HCT116 (cell line): Measurements from ENCODE around the gene SLC25A20. TPM values are rescaled to one million over a fixed set of nuclear protein-coding genes. Genes with fewer than 3 reads are reported as not detected.

ENCODE experiments used
- ATAC-seq: fragments of 200-7000 bp; cut with Tn5 transposase; 2 replicates; pipeline ENCODE4 v1.9.1; 2020; ENCODE audit warnings: mild to moderate bottlenecking, moderate library complexity
- BruUV-seq: library from RNA; stranded (reverse); fragments of 400-500 nt; replicated peaks from 2 replicates; lab custom pipeline; 2021; lab: Mats Ljungman, UMichigan
- CTCF ChIA-PET: fragments of 300-600 bp; sonication (Branson Sonifier 250); formaldehyde crosslinking; loops from one replicate; lab custom pipeline; 2021; ENCODE audit warnings: antibody characterized with exemption; lab: Charles Lee
- POLR2A ChIA-PET: fragments of 300-600, 350-600 bp; sonication (Branson Sonifier 250); formaldehyde crosslinking; loops from one replicate; lab custom pipeline; 2021; ENCODE audit warnings: antibody characterized with exemption; lab: Charles Lee
- RAD21 ChIA-PET, 2 experiments: fragments of 300-600 bp; sonication (Branson Sonifier 250); formaldehyde crosslinking; loops; one replicate each; lab custom pipeline; 2023; ENCODE audit warnings: low total read pairs in 2 of 2; ENCODE audit not compliant: uncharacterized antibody in 2 of 2, unreplicated experiment in 2 of 2, low non-redundant PET in 1 of 2; lab: Charles Lee
- DNase-seq: peaks from one replicate; pipeline ENCODE4 v3.0.0-alpha.2; 2010; ENCODE audit warnings: low read depth, low spot score
- H2AFZ ChIP-seq: fragments of 200-600 bp; shearing (Covaris generic), sonication (generic); 2 replicates; pipeline ENCODE4 v1.6.1; 2017; ENCODE audit warnings: low read depth, mixed run types, mixed read lengths, antibody characterized with exemption, low read length; ENCODE audit not compliant: poor library complexity, severe bottlenecking
- H3K27ac ChIP-seq: 2 replicates; pipeline ENCODE4 v1.5.1; 2012; ENCODE audit warnings: low read depth, low read length
- H3K27me3 ChIP-seq: fragments of 200-600 bp; sonication (generic); 2 replicates; pipeline ENCODE4 v1.6.1; 2016; ENCODE audit warnings: mixed run types, low read length, mixed read lengths; ENCODE audit not compliant: insufficient read depth
- H3K36me3 ChIP-seq, 2 experiments: fragments of 200-500 bp in 1 of 2; fragments of 200-600 bp in 1 of 2; sonication (Bioruptor generic) in 1 of 2; sonication (generic) in 1 of 2; 2 replicates each; pipeline versions ENCODE4 v1.5.1 to v1.6.1; 2014 to 2016; ENCODE audit warnings: low read length in 2 of 2, inconsistent platforms in 1 of 2, mixed read lengths in 1 of 2, mixed run types in 1 of 2; ENCODE audit not compliant: insufficient read depth in 2 of 2, control insufficient read depth in 1 of 2
- H3K4me1 ChIP-seq, 2 experiments: fragments of 200-600 bp in 1 of 2; sonication (generic) in 1 of 2; 2 replicates each; pipeline versions ENCODE4 v1.5.1 to v1.6.1; 2012 to 2017; ENCODE audit warnings: low read length in 2 of 2, inconsistent platforms in 1 of 2, mild to moderate bottlenecking in 1 of 2, mixed read lengths in 1 of 2, mixed run types in 1 of 2, moderate library complexity in 1 of 2; ENCODE audit not compliant: insufficient read depth in 2 of 2, control insufficient read depth in 1 of 2
- H3K4me2 ChIP-seq: fragments of 200-600 bp; sonication (generic); 2 replicates; pipeline ENCODE4 v1.6.1; 2017; ENCODE audit warnings: mixed run types, low read length, mixed read lengths
- H3K4me3 ChIP-seq, 2 experiments: fragments of 200-600 bp in 1 of 2; sonication (generic) in 1 of 2; replicated peaks in 1 of 2; 2 replicates each; pipeline ENCODE4 v1.5.1; 2011 to 2016; ENCODE audit warnings: low read length in 2 of 2, control low read depth in 1 of 2, low read depth in 1 of 2, mild to moderate bottlenecking in 1 of 2, mixed read lengths in 1 of 2, mixed run types in 1 of 2
- H3K79me2 ChIP-seq: fragments of 200-600 bp; sonication (generic); 2 replicates; pipeline ENCODE4 v1.6.1; 2017; ENCODE audit warnings: mild to moderate bottlenecking, mixed run types, low read length, moderate library complexity, mixed read lengths; ENCODE audit not compliant: insufficient read depth
- H3K9ac ChIP-seq: fragments of 200-600 bp; sonication (generic); 2 replicates; pipeline ENCODE4 v1.6.1; 2016; ENCODE audit warnings: low read length, mixed read lengths
- H3K9me2 ChIP-seq: fragments of 200-600 bp; sonication (generic), shearing (Covaris generic); 2 replicates; pipeline ENCODE4 v1.6.1; 2017; ENCODE audit warnings: mixed run types, mild to moderate bottlenecking, moderate library complexity; ENCODE audit not compliant: insufficient read depth
- H3K9me3 ChIP-seq, 2 experiments: fragments of 200-500 bp in 1 of 2; fragments of 200-600 bp in 1 of 2; sonication (Bioruptor generic) in 1 of 2; sonication (generic) in 1 of 2; 2 replicates each; pipeline ENCODE4 v1.6.1; 2014 to 2017; ENCODE audit warnings: low read length in 2 of 2, mixed read lengths in 2 of 2, inconsistent platforms in 1 of 2, low read depth in 1 of 2, mild to moderate bottlenecking in 1 of 2, mixed run types in 1 of 2, moderate library complexity in 1 of 2; ENCODE audit not compliant: control insufficient read depth in 1 of 2, insufficient read depth in 1 of 2
- H4K20me1 ChIP-seq: fragments of 200-600 bp; sonication (generic), shearing (Covaris generic); 2 replicates; pipeline ENCODE4 v1.6.1; 2017; ENCODE audit warnings: mixed run types, mild to moderate bottlenecking, moderate library complexity; ENCODE audit not compliant: insufficient read depth
- CTCF ChIP-seq, 3 experiments: fragments of 200-600 bp in 1 of 3; sonication (generic) in 1 of 3; IDR thresholded peaks in 2 of 3; conservative IDR thresholded peaks in 1 of 3; 2 replicates each; pipeline ENCODE4 v1.5.1; 2012 to 2017; ENCODE audit warnings: low read depth in 2 of 3, low read length in 2 of 3, antibody characterized with exemption in 1 of 3, borderline replicate concordance in 1 of 3, control low read depth in 1 of 3, mild to moderate bottlenecking in 1 of 3, mixed read lengths in 1 of 3, mixed run types in 1 of 3, moderate library complexity in 1 of 3; ENCODE audit not compliant: insufficient read depth in 1 of 3
- FOSL1 ChIP-seq: IDR thresholded peaks from 2 replicates; pipeline ENCODE4 v1.6.1; 2012; ENCODE audit warnings: low read depth
- JUND ChIP-seq: IDR thresholded peaks from 2 replicates; pipeline ENCODE4 v1.6.1; 2012
- MAX ChIP-seq: IDR thresholded peaks from 2 replicates; pipeline ENCODE4 v1.6.1; 2012
- POLR2A ChIP-seq: IDR thresholded peaks from 2 replicates; pipeline ENCODE4 v1.7.0; 2011; ENCODE audit warnings: borderline replicate concordance; ENCODE audit not compliant: insufficient read depth, insufficient read length; ENCODE audit errors: extremely low read depth
- POLR2AphosphoS5 ChIP-seq: IDR thresholded peaks from 2 replicates; pipeline ENCODE4 v1.6.1; 2011; ENCODE audit warnings: mild to moderate bottlenecking, low read depth, low read length, moderate library complexity
- RAD21 ChIP-seq: IDR thresholded peaks from 2 replicates; pipeline ENCODE4 v1.6.1; 2012; ENCODE audit warnings: low read depth, mild to moderate bottlenecking
- SIN3A ChIP-seq: IDR thresholded peaks from 2 replicates; pipeline ENCODE4 v1.6.1; 2012; ENCODE audit warnings: low read depth
- TCF7L2 ChIP-seq: IDR thresholded peaks from 2 replicates; pipeline ENCODE4 v1.7.0; 2011; ENCODE audit warnings: borderline replicate concordance, inconsistent platforms; ENCODE audit not compliant: insufficient read depth, insufficient read length; ENCODE audit errors: extremely low read depth
- ZBTB33 ChIP-seq: IDR thresholded peaks from 2 replicates; pipeline ENCODE4 v1.6.1; 2011; ENCODE audit warnings: mild to moderate bottlenecking, low read length, moderate library complexity; ENCODE audit not compliant: insufficient replicate concordance; ENCODE audit errors: extremely low read depth
- intact Hi-C: fragments of 100-400 bp; cut with micrococcal nuclease; formaldehyde crosslinking; loops from 2 replicates; pipeline ENCODE4 v1.10.0; 2022
- total RNA-seq: library from RNA; stranded (reverse); gene quantifications from one replicate; pipeline ENCODE4 v1.2.1, GENCODE V29; 2021; ENCODE audit not compliant: unreplicated experiment

The SLC25A20 gene
- total RNA-seq, 1 experiment from 2014 or later = 8.7 TPM

DNA sequence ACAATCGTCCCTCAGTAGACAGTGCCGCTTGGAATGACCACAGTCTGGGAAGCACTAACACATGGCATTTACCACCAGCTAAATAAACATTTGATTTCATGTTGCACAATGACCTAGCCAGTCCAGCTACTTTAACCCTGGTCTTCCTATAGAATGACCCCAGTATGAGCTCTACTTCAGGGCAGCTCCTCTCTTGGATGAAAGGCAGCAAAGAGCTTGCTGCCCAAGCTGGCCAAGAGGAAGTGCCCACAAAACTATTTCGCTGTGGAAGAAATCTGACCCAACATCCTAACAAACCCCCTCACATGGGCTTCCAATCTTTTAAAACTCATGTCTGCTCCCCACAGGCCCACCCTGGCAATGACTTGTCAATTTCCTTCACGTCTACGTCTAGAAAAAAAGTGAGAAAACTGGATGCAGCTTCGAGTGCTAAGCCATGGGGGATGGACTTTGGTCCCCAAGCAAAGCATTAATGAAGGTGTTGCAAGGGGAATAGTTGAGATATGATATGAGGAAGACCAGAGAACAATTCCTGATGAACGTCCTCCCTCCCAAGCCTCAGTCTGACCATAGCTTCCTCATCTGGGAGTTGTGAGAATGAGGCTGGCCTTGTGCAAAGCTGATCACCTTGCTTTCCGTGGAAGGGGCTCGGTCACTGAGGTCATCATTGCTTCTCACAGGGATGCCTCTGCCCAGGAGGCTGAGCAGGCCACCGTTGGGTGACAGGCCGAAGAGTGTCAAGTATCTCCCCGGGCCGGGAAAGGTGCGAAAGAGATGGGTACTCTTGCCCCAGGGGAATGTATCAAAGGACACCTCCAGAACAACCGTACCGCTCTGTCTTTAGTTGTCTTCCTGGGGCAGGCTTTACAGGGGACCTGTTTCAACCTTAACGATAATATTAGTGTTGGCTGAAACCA lies 964 bp downstream of the SLC25A20 start (continued):
- TF ChIP-seq CTCF (IDR thresholded peaks at IDR 0.05 in 2 of 3, conservative IDR thresholded peaks at IDR 0.05 in 1 of 3; ENCODE audit: borderline replicate concordance in 1 of 3, insufficient read depth in 1 of 3, low read depth in 2 of 3, low read length in 2 of 3) (no peak), SIN3A (no peak), POLR2A (no peak), RAD21 (no peak), FOSL1 (no peak), ZBTB33 (no peak)
- TF ChIP-seq, all 23 proteins: peak for 0

DNA sequence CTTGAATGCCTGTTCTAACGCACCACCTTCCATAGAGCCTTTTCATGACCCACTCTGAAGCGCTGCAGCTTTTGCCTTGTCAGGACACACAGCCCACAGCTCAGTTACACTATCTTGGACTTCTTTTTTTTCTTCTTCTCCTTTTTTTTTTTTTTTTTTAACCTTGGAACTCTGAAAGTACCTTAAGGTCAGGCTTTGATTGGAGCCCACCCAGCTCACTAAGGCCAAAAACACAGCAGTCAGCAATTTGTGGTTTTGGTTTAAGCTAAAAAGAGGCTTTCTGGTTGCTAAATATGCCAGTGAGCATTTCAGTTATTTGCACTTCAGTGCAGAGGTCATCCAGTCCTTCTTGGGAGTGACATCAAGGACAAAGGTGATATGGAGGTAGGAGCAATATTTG lies 1.7 kb downstream of the SLC25A20 start:
- ChIA-PET RAD21 (no interaction called here), CTCF (no interaction called here), POLR2A (no interaction called here)
- Histone ChIP-seq H2AFZ (no peak overlapping the region), H3K27me3 (no peaks in the 10 kb centered on the region), H3K9me3 (no peaks in the 10 kb centered on the region), H3K27ac (no peak overlapping the region), H3K4me1 (peaks cover 6 to 18% of the 10 kb centered on the region in 2 experiments; a peak in 3 of 4 replicates), H3K9ac (no peak overlapping the region), H3K9me2 (no peaks in the 10 kb centered on the region), H3K79me2 (no peaks in the 10 kb centered on the region), H3K4me3 (no peak overlapping the region), H4K20me1 (no peaks in the 10 kb centered on the region), H3K36me3 (no peaks in the 10 kb centered on the region), H3K4me2 (no peak overlapping the region)
- BruUV-seq = no TSS peak
- DNase-seq = no peak
- intact Hi-C loops = no loop called here
- TF ChIP-seq JUND (no peak), POLR2AphosphoS5 (no peak), ZBTB33 (no peak), MAX (no peak), TCF7L2 (no peak), CTCF (IDR thresholded peaks at IDR 0.05 in 2 of 3, conservative IDR thresholded peaks at IDR 0.05 in 1 of 3; ENCODE audit: borderline replicate concordance in 1 of 3, insufficient read depth in 1 of 3, low read depth in 2 of 3, low read length in 2 of 3) (no peak)
- no peak for ATAC-seq
